CD4-positive, CD25-positive, alpha-beta regulatory T cell (primary cell): ENCODE data around the gene CCDC6. TPM values are rescaled to one million over a fixed set of nuclear protein-coding genes. Genes with fewer than 3 reads are reported as not detected.

Source experiments
- ATAC-seq, 2 donors: fragments of 150-1000 bp; cut with Tn5 transposase; one replicate each; pipeline ENCODE4 v1.10.0; 2021; ENCODE audit warnings: low read depth in 2 of 2, moderate number of reproducible peaks in 2 of 2, moderate library complexity in 1 of 2
- DNase-seq, 3 donors: peaks; one replicate each; pipeline versions ENCODE4 v3.0.0 to v3.0.0-alpha.2; 2012 to 2022; ENCODE audit warnings: mixed read lengths in 1 of 3
- H3K27ac ChIP-seq: one replicate; pipeline ENCODE4 v1.7.0; 2013; ENCODE audit warnings: mild to moderate bottlenecking, low read length; ENCODE audit not compliant: insufficient read depth, poor library complexity, severe bottlenecking
- H3K27me3 ChIP-seq: one replicate; pipeline ENCODE4 v1.7.0; 2013; ENCODE audit warnings: low read length; ENCODE audit not compliant: control insufficient read depth, insufficient read depth
- H3K36me3 ChIP-seq: one replicate; pipeline ENCODE4 v1.7.0; 2013; ENCODE audit warnings: mild to moderate bottlenecking, low read length, moderate library complexity; ENCODE audit not compliant: control insufficient read depth, insufficient read depth
- H3K4me1 ChIP-seq: 2 replicates; pipeline ENCODE4 v1.7.0; 2013; ENCODE audit warnings: mild to moderate bottlenecking, low read length; ENCODE audit not compliant: insufficient read depth, control insufficient read depth, poor library complexity, severe bottlenecking
- H3K4me3 ChIP-seq: one replicate; pipeline ENCODE4 v1.7.0; 2013; ENCODE audit warnings: low read depth, mild to moderate bottlenecking, low read length, moderate library complexity
- H3K9me3 ChIP-seq, 2 experiments: 1 replicate in 1 of 2; 2 replicates in 1 of 2; pipeline ENCODE4 v1.7.0; 2013; ENCODE audit warnings: low read length in 2 of 2, mild to moderate bottlenecking in 1 of 2, moderate library complexity in 1 of 2; ENCODE audit not compliant: control insufficient read depth in 2 of 2
- H3K27ac Mint-ChIP-seq, 3 donors: one replicate each; pipeline ENCODE4 v1.8.0; 2020 to 2022; ENCODE audit warnings: mild to moderate bottlenecking in 3 of 3, mixed read lengths in 3 of 3, moderate library complexity in 2 of 3
- H3K27me3 Mint-ChIP-seq: one replicate; pipeline ENCODE4 v1.8.0; 2022; ENCODE audit warnings: mild to moderate bottlenecking, mixed read lengths
- H3K36me3 Mint-ChIP-seq: one replicate; pipeline ENCODE4 v1.8.0; 2020; ENCODE audit warnings: mixed read lengths
- H3K4me1 Mint-ChIP-seq, 4 donors: one replicate each; pipeline ENCODE4 v1.8.0; 2020 to 2022; ENCODE audit warnings: mixed read lengths in 4 of 4, mild to moderate bottlenecking in 1 of 4
- H3K4me3 Mint-ChIP-seq, 4 donors: one replicate each; pipeline ENCODE4 v1.8.0; 2020 to 2022; ENCODE audit warnings: mild to moderate bottlenecking in 4 of 4, mixed read lengths in 4 of 4, moderate library complexity in 3 of 4
- H3K9me3 Mint-ChIP-seq, 7 donors: one replicate each; pipeline ENCODE4 v1.8.0; 2020 to 2022; ENCODE audit warnings: mixed read lengths in 7 of 7, mild to moderate bottlenecking in 3 of 7, moderate library complexity in 2 of 7
- polyA plus RNA-seq, 4 donors: library from polyadenylated mRNA; unstranded; fragments of 300-500 nt; fragmentation: Illumina TruSeq; gene quantifications; one replicate each; pipeline ENCODE4 v1.2.3, GENCODE V29; 2021
- total RNA-seq: library from RNA; stranded (reverse); gene quantifications from one replicate; pipeline ENCODE4 v1.2.3, GENCODE V29; 2022

The CCDC6 gene
- total and polyA plus RNA-seq, 5 donors from 2014 or later: 4.4 to 24.8 (median 5.0) TPM

GRCh38 chr10:59830601-59831259, 75.6 kb downstream of the CCDC6 start:
- no peaks in the 10 kb centered on the region for H3K9me3 ChIP-seq
- peaks cover 21% of the 10 kb centered on the region for H3K36me3 ChIP-seq
- ATAC-seq (no peak), DNase-seq (peak in 2 of 3 donors; percentile 8 to 34)
- H3K4me1 ChIP-seq: no peaks in the 10 kb centered on the region
- H3K27me3 Mint-ChIP-seq: no peaks in the 10 kb centered on the region
- H3K27me3 ChIP-seq: no peaks in the 10 kb centered on the region
- H3K4me3 ChIP-seq: no peak overlapping the region
- no peak overlapping the region for H3K27ac ChIP-seq
- H3K27ac Mint-ChIP-seq: peak overlapping the region in 1 of 3 donors; percentile 84
- H3K9me3 Mint-ChIP-seq: peaks cover 0 to 4% (median 0%) of the 10 kb centered on the region in 7 donors
- H3K4me3 Mint-ChIP-seq: no peak overlapping the region
- peaks cover 23 to 39% (median 32%) of the 10 kb centered on the region in 4 donors for H3K4me1 Mint-ChIP-seq
- H3K36me3 Mint-ChIP-seq: peaks cover 44% of the 10 kb centered on the region

- ATAC-seq (no peak), DNase-seq (peak in 1 of 3 donors; percentile 16)
- Histone ChIP-seq H3K27ac (no peak overlapping the region), H3K4me1 (no peaks in the 10 kb centered on the region), H3K4me3 (no peak overlapping the region), H3K36me3 (peaks cover 26% of the 10 kb centered on the region), H3K9me3 (no peaks in the 10 kb centered on the region), H3K27me3 (no peaks in the 10 kb centered on the region)
- Mint-ChIP-seq H3K36me3 (peaks cover 50% of the 10 kb centered on the region), H3K27ac (no peak overlapping the region), H3K9me3 (peaks cover 0 to 4% (median 0%) of the 10 kb centered on the region in 7 donors), H3K4me1 (peaks cover 19 to 34% (median 27%) of the 10 kb centered on the region in 4 donors), H3K4me3 (no peak overlapping the region), H3K27me3 (no peaks in the 10 kb centered on the region)
These were observed 76.8 kb downstream of the CCDC6 start for GRCh38 chr10:59829601-59830000.

- Histone ChIP-seq H3K36me3 (peaks cover 26% of the 10 kb centered on the region), H3K4me3 (no peak overlapping the region), H3K27me3 (no peaks in the 10 kb centered on the region), H3K27ac (no peak overlapping the region), H3K9me3 (no peaks in the 10 kb centered on the region), H3K4me1 (no peaks in the 10 kb centered on the region)
- no peaks in the 10 kb centered on the region for H3K27me3 Mint-ChIP-seq
- H3K9me3 Mint-ChIP-seq: peaks cover 0 to 4% (median 0%) of the 10 kb centered on the region in 7 donors
- DNase-seq: no peak
- H3K27ac Mint-ChIP-seq: no peak overlapping the region
- peaks cover 53% of the 10 kb centered on the region for H3K36me3 Mint-ChIP-seq
- H3K4me1 Mint-ChIP-seq: peaks cover 20 to 39% (median 28%) of the 10 kb centered on the region in 4 donors
- no peak overlapping the region for H3K4me3 Mint-ChIP-seq
- no peak for ATAC-seq
These were observed 77.3 kb downstream of the CCDC6 start for GRCh38 chr10:59829024-59829423.

- Histone ChIP-seq H3K4me1 (no peaks in the 10 kb centered on the region), H3K9me3 (no peaks in the 10 kb centered on the region), H3K36me3 (peaks cover 19% of the 10 kb centered on the region), H3K4me3 (no peak overlapping the region), H3K27me3 (no peaks in the 10 kb centered on the region), H3K27ac (no peak overlapping the region)
- H3K9me3 Mint-ChIP-seq: peaks cover 0 to 4% (median 0%) of the 10 kb centered on the region in 7 donors
- H3K27ac Mint-ChIP-seq: peak overlapping the region in 1 of 3 donors; percentile 65
- H3K4me1 Mint-ChIP-seq: peaks cover 18 to 46% (median 34%) of the 10 kb centered on the region in 4 donors
- DNase-seq: no peak
- H3K4me3 Mint-ChIP-seq: no peak overlapping the region
- H3K36me3 Mint-ChIP-seq: peaks cover 40% of the 10 kb centered on the region
- no peak for ATAC-seq
- no peaks in the 10 kb centered on the region for H3K27me3 Mint-ChIP-seq
These were observed 80.4 kb downstream of the CCDC6 start for GRCh38 chr10:59825932-59826331.

GRCh38 chr10:59823751-59824150, 82.6 kb downstream of the CCDC6 start:
- H3K4me3 Mint-ChIP-seq: no peak overlapping the region
- Histone ChIP-seq H3K36me3 (peaks cover 14% of the 10 kb centered on the region), H3K4me3 (no peak overlapping the region), H3K27me3 (no peaks in the 10 kb centered on the region), H3K27ac (no peak overlapping the region), H3K9me3 (no peaks in the 10 kb centered on the region), H3K4me1 (peaks cover 7% of the 10 kb centered on the region)
- no peaks in the 10 kb centered on the region for H3K27me3 Mint-ChIP-seq
- H3K27ac Mint-ChIP-seq: no peak overlapping the region
- H3K9me3 Mint-ChIP-seq: peaks cover 0 to 4% (median 0%) of the 10 kb centered on the region in 7 donors
- H3K36me3 Mint-ChIP-seq: peaks cover 22% of the 10 kb centered on the region
- no peak for DNase-seq
- ATAC-seq: no peak
- peaks cover 18 to 54% (median 43%) of the 10 kb centered on the region in 4 donors for H3K4me1 Mint-ChIP-seq

GRCh38 chr10:59823111-59823510, 83.2 kb downstream of the CCDC6 start:
- Mint-ChIP-seq H3K27ac (peak overlapping the region in 1 of 3 donors; percentile 74), H3K36me3 (peaks cover 19% of the 10 kb centered on the region), H3K4me3 (no peak overlapping the region), H3K9me3 (peaks cover 0 to 4% (median 0%) of the 10 kb centered on the region in 7 donors), H3K4me1 (peaks cover 18 to 48% (median 43%) of the 10 kb centered on the region in 4 donors), H3K27me3 (no peaks in the 10 kb centered on the region)
- Histone ChIP-seq H3K27me3 (no peaks in the 10 kb centered on the region), H3K4me3 (no peak overlapping the region), H3K36me3 (peaks cover 13% of the 10 kb centered on the region), H3K27ac (no peak overlapping the region), H3K4me1 (peaks cover 7% of the 10 kb centered on the region), H3K9me3 (no peaks in the 10 kb centered on the region)
- ATAC-seq (no peak), DNase-seq (no peak)

- Mint-ChIP-seq H3K27ac (peak overlapping the region in 1 of 3 donors; percentile 49), H3K4me1 (peaks cover 5 to 52% (median 38%) of the 10 kb centered on the region in 4 donors), H3K27me3 (no peaks in the 10 kb centered on the region), H3K36me3 (peaks cover 18% of the 10 kb centered on the region), H3K9me3 (peaks cover 0 to 3% (median 0%) of the 10 kb centered on the region in 7 donors), H3K4me3 (no peak overlapping the region)
- Histone ChIP-seq H3K4me3 (no peak overlapping the region), H3K36me3 (peaks cover 5% of the 10 kb centered on the region), H3K9me3 (no peaks in the 10 kb centered on the region), H3K27ac (no peak overlapping the region), H3K27me3 (no peaks in the 10 kb centered on the region), H3K4me1 (peaks cover 7% of the 10 kb centered on the region)
- ATAC-seq (no peak), DNase-seq (no peak)
These were observed 85.9 kb downstream of the CCDC6 start for GRCh38 chr10:59820471-59820870.

- no peak overlapping the region for H3K4me3 Mint-ChIP-seq
- no peaks in the 10 kb centered on the region for H3K9me3 ChIP-seq
- H3K9me3 Mint-ChIP-seq: no peaks in the 10 kb centered on the region
- no peaks in the 10 kb centered on the region for H3K27me3 Mint-ChIP-seq
- H3K27ac ChIP-seq: no peak overlapping the region
- H3K27ac Mint-ChIP-seq: peak overlapping the region in 1 of 3 donors; percentile 20
- no peak overlapping the region for H3K4me3 ChIP-seq
- H3K4me1 ChIP-seq: peaks cover 7% of the 10 kb centered on the region
- no peaks in the 10 kb centered on the region for H3K27me3 ChIP-seq
- peaks cover 13% of the 10 kb centered on the region for H3K36me3 Mint-ChIP-seq
- no peak for ATAC-seq
- H3K36me3 ChIP-seq: peaks cover under 1% of the 10 kb centered on the region
- peaks cover 5 to 52% (median 40%) of the 10 kb centered on the region in 4 donors for H3K4me1 Mint-ChIP-seq
- DNase-seq: no peak
These were observed 86.7 kb downstream of the CCDC6 start for GRCh38 chr10:59819683-59820082.
